Keratinocyte (primary cell): ENCODE data around the gene WDR83.

Experiments used
- CTCF ChIP-seq, 3 experiments: IDR thresholded peaks in 1 of 3; conservative IDR thresholded peaks in 1 of 3; optimal IDR thresholded peaks in 1 of 3; 2 replicates in 2 of 3; 3 replicates in 1 of 3; pipeline versions ENCODE3 to v1.5.1; 2011; ENCODE audit warnings: low read length in 3 of 3, mild to moderate bottlenecking in 3 of 3, moderate library complexity in 2 of 3, control low read depth in 1 of 3, inconsistent platforms in 1 of 3; ENCODE audit not compliant: insufficient read depth in 2 of 3; ENCODE audit errors: extremely low read depth in 1 of 3
- EZH2 ChIP-seq: IDR thresholded peaks from one replicate; pipeline ENCODE4 v1.6.1; 2012; ENCODE audit warnings: inconsistent platforms, mild to moderate bottlenecking, low read length, moderate library complexity

GRCh38 chr19:12639901-12640613, 26.6 kb upstream of the WDR83 start:
- peak; percentile 80 to 96 (median 90) for TF ChIP-seq CTCF (optimal IDR thresholded peaks at IDR 0.05 in 1 of 3, IDR thresholded peaks at IDR 0.05 in 1 of 3, conservative IDR thresholded peaks at IDR 0.05 in 1 of 3; ENCODE audit: extremely low read depth in 1 of 3, insufficient read depth in 2 of 3, low read length in 3 of 3)
- no peak for TF ChIP-seq EZH2
